Measurements from ENCODE around the gene TMEM54. TPM values are rescaled to one million over a fixed set of nuclear protein-coding genes. Genes with fewer than 3 reads are reported as not detected.
A peak's percentile ranks its signal among the peaks of the same experiment; 100 is the strongest.

TMEM54 gene
- polyA plus RNA-seq, 4 donors: 42.6 to 414 (median 241) TPM

- peak; percentile 58 to 63 for DNase-seq
- no peaks in the 10 kb centered on the region for H3K9me3 ChIP-seq (ENCODE audit: control insufficient read depth in 2 of 2, insufficient read depth in 1 of 2, low read depth in 1 of 2, low read length in 1 of 2)
- FAIRE-seq: no peak
- H3K36me3 ChIP-seq (ENCODE audit: control insufficient read depth in 3 of 3, insufficient read depth in 2 of 3, low read depth in 1 of 3, low read length in 3 of 3): peaks cover 20 to 65% (median 37%) of the 10 kb centered on the region in 3 donors
- peaks cover 3 to 58% (median 9%) of the 10 kb centered on the region in 3 donors for H3K4me1 ChIP-seq (ENCODE audit: control insufficient read depth in 3 of 3, insufficient read depth in 2 of 3, low read depth in 1 of 3, low read length in 2 of 3)
- no peaks in the 10 kb centered on the region for H3K27me3 ChIP-seq (ENCODE audit: control insufficient read depth in 3 of 3, insufficient read depth in 3 of 3, low read length in 3 of 3)
- no peak overlapping the region for H3K4me3 ChIP-seq (ENCODE audit: low read depth in 1 of 3, low read length in 3 of 3)
- peak overlapping the region; percentile 2 to 47 (median 29) for H3K27ac ChIP-seq (ENCODE audit: low read depth in 1 of 3, low read length in 2 of 3)
- WGBS, 3 donors: 43 to 64% (median 53%) methylated on average over 4 of the region's 4 CpGs
These were observed 38.6 kb upstream of the TMEM54 start for GRCh38 chr1:32939655-32940371.

DNA sequence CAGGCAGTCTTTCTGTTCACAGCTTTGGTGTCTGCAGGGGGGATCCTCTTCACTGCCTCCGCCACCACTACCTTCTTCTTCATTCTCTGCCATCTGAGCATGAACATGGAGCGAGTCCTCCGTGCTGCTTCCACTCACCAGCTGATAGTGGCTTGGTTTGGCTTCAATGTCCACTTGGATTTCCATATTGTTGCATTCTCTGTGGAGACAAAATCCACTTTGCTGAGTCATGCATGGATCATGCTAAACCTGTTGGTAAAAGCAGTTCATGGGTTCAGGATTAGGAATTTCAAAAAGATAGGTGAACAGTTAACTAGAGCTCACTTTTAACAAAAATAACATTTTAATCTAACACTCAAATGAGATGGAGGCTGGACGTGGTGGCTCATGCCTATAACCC is 35.9 kb upstream of the TMEM54 start:
- H3K27ac ChIP-seq (ENCODE audit: low read depth in 1 of 3, low read length in 2 of 3): peak overlapping the region; percentile 78 to 94 (median 81)
- H3K27me3 ChIP-seq (ENCODE audit: control insufficient read depth in 3 of 3, insufficient read depth in 3 of 3, low read length in 3 of 3): no peaks in the 10 kb centered on the region
- FAIRE-seq: no peak
- peak in 1 of 2 donors; percentile 21 for DNase-seq
- no peaks in the 10 kb centered on the region for H3K9me3 ChIP-seq (ENCODE audit: control insufficient read depth in 2 of 2, insufficient read depth in 1 of 2, low read depth in 1 of 2, low read length in 1 of 2)
- WGBS, 3 donors: 92 to 97% (median 93%) methylated on average over 4 of the region's 4 CpGs
- peaks cover 9 to 48% (median 15%) of the 10 kb centered on the region in 3 donors for H3K36me3 ChIP-seq (ENCODE audit: control insufficient read depth in 3 of 3, insufficient read depth in 2 of 3, low read depth in 1 of 3, low read length in 3 of 3)
- no peak overlapping the region for H3K4me3 ChIP-seq (ENCODE audit: low read depth in 1 of 3, low read length in 3 of 3)
- H3K4me1 ChIP-seq (ENCODE audit: control insufficient read depth in 3 of 3, insufficient read depth in 2 of 3, low read depth in 1 of 3, low read length in 2 of 3): peaks cover 3 to 72% (median 9%) of the 10 kb centered on the region in 3 donors

GRCh38 chr1:32934535-32934934 is 33.3 kb upstream of the TMEM54 start:
- Histone ChIP-seq H3K36me3 (ENCODE audit: control insufficient read depth in 3 of 3, insufficient read depth in 2 of 3, low read depth in 1 of 3, low read length in 3 of 3) (peaks cover 6 to 29% (median 8%) of the 10 kb centered on the region in 3 donors), H3K4me1 (ENCODE audit: control insufficient read depth in 3 of 3, insufficient read depth in 2 of 3, low read depth in 1 of 3, low read length in 2 of 3) (peaks cover 0 to 52% (median 4%) of the 10 kb centered on the region in 3 donors), H3K4me3 (ENCODE audit: low read depth in 1 of 3, low read length in 3 of 3) (no peak overlapping the region), H3K27ac (ENCODE audit: low read depth in 1 of 3, low read length in 2 of 3) (peak overlapping the region; percentile 75 to 94 (median 77)), H3K27me3 (ENCODE audit: control insufficient read depth in 3 of 3, insufficient read depth in 3 of 3, low read length in 3 of 3) (no peaks in the 10 kb centered on the region), H3K9me3 (ENCODE audit: control insufficient read depth in 2 of 2, insufficient read depth in 1 of 2, low read depth in 1 of 2, low read length in 1 of 2) (no peaks in the 10 kb centered on the region)
- WGBS, 3 donors: 82 to 88% (median 83%) methylated on average over 10 of the region's 10 CpGs
- DNase-seq (no peak), FAIRE-seq (no peak)

DNA sequence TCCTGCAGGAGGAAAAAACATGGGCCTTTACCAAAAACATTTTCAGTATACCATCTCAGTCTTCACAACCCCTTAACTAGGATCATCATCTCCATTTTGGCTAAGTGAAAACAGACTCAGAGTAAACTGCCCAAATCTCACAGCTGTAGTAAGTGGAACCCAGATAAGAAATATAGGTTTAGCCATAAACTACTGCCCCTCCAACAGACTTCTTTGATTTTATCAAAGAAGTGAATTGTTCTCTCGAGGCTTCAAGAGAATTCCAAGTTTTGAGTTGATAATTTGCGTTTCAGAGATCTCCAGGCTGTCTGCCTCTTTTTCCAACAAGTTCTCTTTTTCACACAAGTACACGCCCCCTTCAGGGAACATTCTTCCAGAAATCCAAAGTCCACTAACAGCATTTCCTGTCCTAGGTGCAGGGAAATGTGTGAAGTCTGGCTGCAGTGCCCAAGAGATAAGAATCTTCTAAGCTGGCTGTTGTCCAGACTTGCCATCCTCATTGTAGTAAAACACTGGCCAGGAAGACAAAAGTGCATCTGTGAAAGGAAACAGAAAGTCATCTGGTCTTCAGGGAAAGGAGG is 32.6 kb upstream of the TMEM54 start:
- FAIRE-seq: no peak
- Histone ChIP-seq H3K4me3 (ENCODE audit: low read depth in 1 of 3, low read length in 3 of 3) (no peak overlapping the region), H3K27me3 (ENCODE audit: control insufficient read depth in 3 of 3, insufficient read depth in 3 of 3, low read length in 3 of 3) (no peaks in the 10 kb centered on the region), H3K4me1 (ENCODE audit: control insufficient read depth in 3 of 3, insufficient read depth in 2 of 3, low read depth in 1 of 3, low read length in 2 of 3) (peaks cover 0 to 45% (median 4%) of the 10 kb centered on the region in 3 donors), H3K27ac (ENCODE audit: low read depth in 1 of 3, low read length in 2 of 3) (peak overlapping the region; percentile 75 to 94 (median 79)), H3K9me3 (ENCODE audit: control insufficient read depth in 2 of 2, insufficient read depth in 1 of 2, low read depth in 1 of 2, low read length in 1 of 2) (no peaks in the 10 kb centered on the region), H3K36me3 (ENCODE audit: control insufficient read depth in 3 of 3, insufficient read depth in 2 of 3, low read depth in 1 of 3, low read length in 3 of 3) (peaks cover 6 to 24% (median 8%) of the 10 kb centered on the region in 3 donors)
- peak; percentile 94 to 99 for DNase-seq
- WGBS, 3 donors: 12 to 46% (median 25%) methylated on average over 3 of the region's 3 CpGs

DNA sequence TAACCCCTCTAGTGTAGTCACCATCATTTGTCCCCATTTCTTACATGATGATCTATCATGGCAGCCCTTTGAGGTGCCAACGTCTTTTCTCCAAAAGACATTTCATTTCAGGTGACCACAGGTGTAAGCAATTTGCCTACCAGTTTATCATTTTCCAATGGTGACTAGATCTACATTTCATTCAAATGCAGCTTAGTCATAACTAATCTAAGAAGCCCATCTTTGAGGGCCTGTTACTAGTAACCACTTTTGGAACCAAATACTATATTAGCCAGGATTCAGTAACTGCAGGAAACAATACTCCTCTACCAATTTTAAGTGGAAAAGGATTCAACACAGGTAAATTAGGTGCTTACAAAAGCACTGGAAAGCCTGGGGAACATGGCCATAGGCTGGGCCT is 30.6 kb upstream of the TMEM54 start:
- Histone ChIP-seq H3K36me3 (ENCODE audit: control insufficient read depth in 3 of 3, insufficient read depth in 2 of 3, low read depth in 1 of 3, low read length in 3 of 3) (peaks cover 2 to 14% (median 5%) of the 10 kb centered on the region in 3 donors), H3K4me1 (ENCODE audit: control insufficient read depth in 3 of 3, insufficient read depth in 2 of 3, low read depth in 1 of 3, low read length in 2 of 3) (peaks cover 0 to 35% (median 1%) of the 10 kb centered on the region in 3 donors), H3K9me3 (ENCODE audit: control insufficient read depth in 2 of 2, insufficient read depth in 1 of 2, low read depth in 1 of 2, low read length in 1 of 2) (no peaks in the 10 kb centered on the region), H3K27me3 (ENCODE audit: control insufficient read depth in 3 of 3, insufficient read depth in 3 of 3, low read length in 3 of 3) (no peaks in the 10 kb centered on the region), H3K27ac (ENCODE audit: low read depth in 1 of 3, low read length in 2 of 3) (no peak overlapping the region), H3K4me3 (ENCODE audit: low read depth in 1 of 3, low read length in 3 of 3) (no peak overlapping the region)
- FAIRE-seq (no peak), DNase-seq (no peak)
- 90 to 93% (median 91%) methylated on average over 1 of the region's 1 CpG for WGBS, 3 donors

- Histone ChIP-seq H3K4me1 (ENCODE audit: control insufficient read depth in 3 of 3, insufficient read depth in 2 of 3, low read depth in 1 of 3, low read length in 2 of 3) (peaks cover 0 to 30% (median 0%) of the 10 kb centered on the region in 3 donors), H3K9me3 (ENCODE audit: control insufficient read depth in 2 of 2, insufficient read depth in 1 of 2, low read depth in 1 of 2, low read length in 1 of 2) (no peaks in the 10 kb centered on the region), H3K36me3 (ENCODE audit: control insufficient read depth in 3 of 3, insufficient read depth in 2 of 3, low read depth in 1 of 3, low read length in 3 of 3) (peaks cover 0 to 1% (median 0%) of the 10 kb centered on the region in 3 donors), H3K27me3 (ENCODE audit: control insufficient read depth in 3 of 3, insufficient read depth in 3 of 3, low read length in 3 of 3) (no peaks in the 10 kb centered on the region), H3K27ac (ENCODE audit: low read depth in 1 of 3, low read length in 2 of 3) (no peak overlapping the region), H3K4me3 (ENCODE audit: low read depth in 1 of 3, low read length in 3 of 3) (no peak overlapping the region)
- FAIRE-seq (no peak), DNase-seq (no peak)
- 76 to 88% (median 81%) methylated on average over 2 of the region's 2 CpGs for WGBS, 3 donors
These were observed 28.2 kb upstream of the TMEM54 start for GRCh38 chr1:32929366-32929765.

DNA sequence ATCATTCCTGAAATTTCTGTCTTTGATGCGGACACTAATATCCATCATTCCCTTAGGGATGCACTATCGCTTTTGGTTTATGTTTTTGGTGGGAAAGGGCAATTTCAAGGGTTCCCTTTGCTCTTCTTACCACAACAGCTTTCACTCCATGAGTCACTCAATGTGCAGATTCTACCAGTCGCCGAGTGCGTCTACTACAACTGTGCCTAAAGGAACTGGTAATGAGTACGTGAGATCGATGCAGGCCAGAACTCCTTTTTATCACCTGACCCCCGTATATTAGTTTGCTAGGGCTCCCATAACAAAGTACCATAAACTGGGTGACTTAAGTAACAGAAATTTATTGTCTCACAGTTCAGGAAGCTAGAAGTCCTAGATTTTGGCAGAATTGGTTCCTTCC is 27.5 kb upstream of the TMEM54 start:
- H3K4me1 ChIP-seq (ENCODE audit: control insufficient read depth in 3 of 3, insufficient read depth in 2 of 3, low read depth in 1 of 3, low read length in 2 of 3): peaks cover 0 to 28% (median 0%) of the 10 kb centered on the region in 3 donors
- no peaks in the 10 kb centered on the region for H3K36me3 ChIP-seq (ENCODE audit: control insufficient read depth in 3 of 3, insufficient read depth in 2 of 3, low read depth in 1 of 3, low read length in 3 of 3)
- FAIRE-seq: no peak
- no peaks in the 10 kb centered on the region for H3K9me3 ChIP-seq (ENCODE audit: control insufficient read depth in 2 of 2, insufficient read depth in 1 of 2, low read depth in 1 of 2, low read length in 1 of 2)
- H3K4me3 ChIP-seq (ENCODE audit: low read depth in 1 of 3, low read length in 3 of 3): no peak overlapping the region
- H3K27ac ChIP-seq (ENCODE audit: low read depth in 1 of 3, low read length in 2 of 3): no peak overlapping the region
- H3K27me3 ChIP-seq (ENCODE audit: control insufficient read depth in 3 of 3, insufficient read depth in 3 of 3, low read length in 3 of 3): no peaks in the 10 kb centered on the region
- DNase-seq: no peak
- WGBS, 3 donors: 85 to 91% (median 91%) methylated on average over 8 of the region's 8 CpGs

- DNase-seq (no peak), FAIRE-seq (no peak)
- 92 to 97% (median 94%) methylated on average over 2 of the region's 2 CpGs for WGBS, 3 donors
- no peaks in the 10 kb centered on the region for H3K9me3 ChIP-seq (ENCODE audit: control insufficient read depth in 2 of 2, insufficient read depth in 1 of 2, low read depth in 1 of 2, low read length in 1 of 2)
- H3K27me3 ChIP-seq (ENCODE audit: control insufficient read depth in 3 of 3, insufficient read depth in 3 of 3, low read length in 3 of 3): no peaks in the 10 kb centered on the region
- no peaks in the 10 kb centered on the region for H3K36me3 ChIP-seq (ENCODE audit: control insufficient read depth in 3 of 3, insufficient read depth in 2 of 3, low read depth in 1 of 3, low read length in 3 of 3)
- peaks cover 0 to 24% (median 0%) of the 10 kb centered on the region in 3 donors for H3K4me1 ChIP-seq (ENCODE audit: control insufficient read depth in 3 of 3, insufficient read depth in 2 of 3, low read depth in 1 of 3, low read length in 2 of 3)
- no peak overlapping the region for H3K4me3 ChIP-seq (ENCODE audit: low read depth in 1 of 3, low read length in 3 of 3)
- no peak overlapping the region for H3K27ac ChIP-seq (ENCODE audit: low read depth in 1 of 3, low read length in 2 of 3)
These were observed 27.1 kb upstream of the TMEM54 start for GRCh38 chr1:32928285-32928684.

All from small intestine (tissue), 7 donors.